Frontal cortex (tissue), 4 donors: Measurements from ENCODE around the gene PDE4D. TPM values are rescaled to one million over a fixed set of nuclear protein-coding genes. Genes with fewer than 3 reads are reported as not detected.

Source experiments
- DNase-seq, 2 donors: peaks; one replicate each; pipeline ENCODE4 v3.0.0; 2012; ENCODE audit warnings: low spot score in 2 of 2
- FAIRE-seq: peaks from 2 replicates; lab custom pipeline; 2012; peaks lifted over from hg19 to GRCh38; lab: Jason Lieb, UNC
- total RNA-seq: library from RNA; depleted of rRNA; stranded (reverse); fragments of >200 nt; gene quantifications from one replicate; pipeline ENCODE4 v1.2.3, GENCODE V29; 2014
- donor health status: control.
- donor health status: control.
- donor health status: control.

Gene PDE4D
- total RNA-seq, 1 donor from 2014 or later: 210 TPM

DNA sequence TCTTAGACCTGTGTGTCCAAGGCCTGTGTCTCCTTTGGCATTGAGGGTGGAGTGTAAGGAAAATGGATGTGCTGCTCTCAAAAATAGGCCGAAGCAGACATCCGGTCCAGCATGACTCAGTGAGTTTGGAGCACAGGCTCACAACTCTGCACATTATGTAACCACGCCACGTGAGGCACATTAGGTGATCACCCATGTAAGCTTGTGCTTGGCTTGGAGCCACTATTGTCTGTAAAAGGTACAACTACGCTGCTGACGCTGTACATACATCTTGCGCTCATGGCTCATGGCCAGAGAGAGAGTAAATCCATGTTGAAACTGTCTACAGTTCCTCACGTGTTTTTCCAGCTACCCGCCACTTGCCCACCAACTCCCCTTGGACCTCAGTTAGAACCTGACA is 177.5 kb downstream of the PDE4D start:
- DNase-seq (no peak), FAIRE-seq (no peak)

DNA sequence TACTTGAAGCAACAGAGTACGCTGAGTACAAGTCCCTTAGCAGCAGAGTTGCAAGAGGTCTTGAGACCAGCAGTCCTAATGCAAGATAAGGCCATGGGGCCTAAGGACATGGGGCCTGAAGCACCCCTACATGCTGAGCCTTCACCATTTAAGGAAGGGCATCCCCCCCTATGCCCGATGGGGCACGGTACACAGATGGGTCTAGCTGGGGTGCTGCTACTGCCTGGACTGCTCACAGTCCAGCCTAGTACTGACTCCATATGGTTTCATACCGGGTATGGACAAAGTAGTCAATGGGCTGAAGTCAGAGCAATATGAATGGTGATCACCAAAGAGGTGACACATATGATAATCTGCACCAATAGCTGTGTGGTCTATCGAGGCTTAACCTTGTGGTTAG is 178.3 kb downstream of the PDE4D start:
- FAIRE-seq (no peak), DNase-seq (no peak)

DNA sequence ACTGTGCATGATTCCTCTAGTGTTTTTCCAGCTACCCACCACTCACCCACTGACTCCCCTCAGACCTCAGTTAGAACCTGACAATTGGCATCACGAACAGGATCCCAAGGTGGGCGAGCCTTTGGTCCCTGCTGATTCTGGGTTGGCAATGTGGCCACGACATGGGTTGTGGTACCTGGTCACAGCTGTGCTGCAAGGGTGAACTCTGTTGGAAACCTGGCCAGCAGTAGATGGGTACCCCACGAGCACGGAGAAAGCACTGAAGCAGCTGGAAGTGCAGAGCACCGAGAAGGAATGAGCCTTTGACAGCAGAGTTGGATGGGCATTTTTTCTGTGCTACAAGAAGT is 180.1 kb downstream of the PDE4D start:
- DNase-seq (no peak), FAIRE-seq (no peak)

DNA sequence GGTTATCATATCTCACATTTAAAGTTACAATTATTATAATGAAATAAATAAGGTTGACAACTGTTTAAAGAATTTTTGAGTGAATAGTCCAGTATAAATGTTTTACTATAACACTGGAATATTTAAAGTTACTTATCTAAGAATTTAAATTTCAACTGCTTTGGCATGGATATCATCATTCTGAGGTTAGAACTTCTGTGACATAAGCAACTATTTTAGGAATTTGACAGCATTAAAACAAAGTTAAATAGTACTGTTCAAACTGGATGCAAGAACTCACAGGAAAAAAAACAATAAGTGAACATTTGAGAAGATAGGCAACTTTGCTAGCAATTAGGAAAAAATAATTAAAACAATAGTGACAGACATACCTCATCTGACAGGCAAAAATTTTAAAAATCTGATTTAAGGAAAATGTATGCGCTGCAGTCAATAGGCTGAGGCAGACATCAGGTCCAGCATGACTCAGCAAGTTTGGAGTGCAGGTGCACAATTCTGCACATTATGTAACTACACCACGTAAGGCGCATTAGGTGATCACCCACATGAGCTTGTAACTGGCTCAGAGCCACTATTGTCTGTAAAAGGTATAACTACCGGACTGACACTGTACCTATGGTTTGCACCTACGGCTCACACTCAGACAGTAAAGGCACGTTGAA is 180.6 kb downstream of the PDE4D start:
- DNase-seq (no peak), FAIRE-seq (no peak)

DNA sequence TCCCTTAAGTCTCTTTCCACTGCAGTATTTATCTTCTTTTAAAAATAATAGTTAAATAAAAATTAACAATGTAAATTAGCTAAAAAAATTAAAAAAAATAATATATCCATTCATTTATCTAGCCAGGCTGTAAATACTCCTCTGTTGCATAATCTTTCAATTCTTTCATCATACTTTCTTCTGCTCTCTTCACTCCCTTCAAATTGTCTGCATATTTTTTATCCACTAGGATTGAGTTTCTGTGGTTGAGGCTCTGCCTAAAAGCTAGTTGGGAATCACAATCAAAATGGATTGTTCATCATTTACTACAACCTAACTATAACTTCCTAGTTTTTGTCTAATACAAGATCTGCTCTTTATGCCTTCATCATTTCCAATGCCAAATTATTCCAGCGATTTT is 182.2 kb downstream of the PDE4D start:
- DNase-seq: no peak
- FAIRE-seq: no peak

DNA sequence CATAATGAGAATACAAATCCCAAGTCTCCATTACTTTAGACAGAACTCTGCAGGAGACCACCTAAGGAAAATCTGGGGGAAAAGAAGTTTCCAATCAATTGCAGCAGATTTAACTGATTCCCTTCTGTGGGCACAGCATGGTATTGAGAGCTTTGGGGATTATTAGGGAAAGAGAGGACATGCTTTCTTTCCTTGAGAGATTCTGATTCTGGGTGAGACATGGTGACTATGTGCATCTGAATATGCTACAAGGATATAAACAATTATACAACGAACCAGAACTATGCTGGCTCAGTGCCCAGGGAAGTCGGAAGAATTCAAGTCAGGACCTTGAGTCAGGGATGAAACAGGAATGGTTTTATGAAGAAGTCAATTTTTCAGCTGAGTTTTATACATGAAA is 183.7 kb downstream of the PDE4D start:
- FAIRE-seq: no peak
- DNase-seq: no peak

DNA sequence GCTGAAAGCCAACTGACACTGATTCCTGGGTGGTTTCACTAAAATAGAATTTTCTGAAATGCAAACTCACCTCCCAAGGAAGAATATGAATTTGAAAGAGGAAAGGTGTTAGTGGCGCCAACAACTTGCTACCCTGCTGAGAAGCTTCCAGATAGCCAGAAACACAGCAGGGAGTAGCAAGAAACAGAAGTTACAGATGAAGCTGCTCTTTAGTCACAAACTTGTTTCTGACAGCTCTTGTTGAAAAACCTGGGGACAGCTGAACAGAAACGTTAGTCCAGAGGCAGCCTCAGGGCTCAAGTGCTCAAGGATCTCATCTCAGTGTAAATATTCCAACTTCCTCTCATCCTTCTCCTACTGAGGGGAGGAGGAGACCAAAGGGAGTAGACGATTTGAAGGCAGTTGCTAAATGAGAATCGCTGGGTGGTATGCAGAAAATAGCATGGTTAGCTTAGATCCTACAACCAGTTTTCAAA is 184.1 kb downstream of the PDE4D start:
- no peak for DNase-seq
- FAIRE-seq: no peak

DNA sequence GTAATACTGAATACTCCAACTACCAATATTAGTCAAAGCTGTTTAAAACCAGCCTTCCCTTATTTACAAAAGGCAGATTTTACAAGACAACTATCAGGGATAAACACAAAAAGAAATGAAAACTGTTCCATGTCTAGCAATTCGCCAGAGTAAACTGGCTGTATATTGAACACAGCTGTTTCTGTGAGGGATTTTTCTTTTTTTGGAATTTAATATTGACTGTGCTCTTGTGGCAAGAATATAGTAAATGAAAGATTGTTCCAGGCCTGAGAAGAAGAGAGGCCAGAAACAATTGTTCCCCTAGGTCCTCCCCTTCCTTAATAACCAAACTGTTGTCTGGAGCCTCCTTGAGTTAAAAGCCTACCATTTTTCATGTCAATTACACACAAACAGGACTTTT is 188.6 kb downstream of the PDE4D start:
- FAIRE-seq (no peak), DNase-seq (no peak)

DNA sequence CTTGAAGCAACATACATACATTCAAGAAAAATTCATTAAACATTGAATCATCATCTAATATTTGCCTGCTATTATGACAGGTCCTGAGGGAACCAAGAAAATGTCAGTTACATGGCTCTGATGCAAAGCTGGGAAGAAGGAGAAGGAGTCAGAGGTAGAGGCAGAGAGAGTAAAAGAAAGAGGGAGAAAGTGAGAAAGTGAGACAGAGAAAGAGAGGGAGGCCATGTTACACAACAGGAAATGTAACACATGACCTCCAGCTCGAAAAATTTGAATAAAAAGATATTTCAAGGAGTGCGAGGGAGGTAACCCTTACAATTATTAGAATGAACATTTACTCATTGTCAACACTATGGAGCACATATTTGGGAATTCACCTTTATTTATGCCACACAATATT is 189.7 kb downstream of the PDE4D start:
- DNase-seq (no peak), FAIRE-seq (no peak)

DNA sequence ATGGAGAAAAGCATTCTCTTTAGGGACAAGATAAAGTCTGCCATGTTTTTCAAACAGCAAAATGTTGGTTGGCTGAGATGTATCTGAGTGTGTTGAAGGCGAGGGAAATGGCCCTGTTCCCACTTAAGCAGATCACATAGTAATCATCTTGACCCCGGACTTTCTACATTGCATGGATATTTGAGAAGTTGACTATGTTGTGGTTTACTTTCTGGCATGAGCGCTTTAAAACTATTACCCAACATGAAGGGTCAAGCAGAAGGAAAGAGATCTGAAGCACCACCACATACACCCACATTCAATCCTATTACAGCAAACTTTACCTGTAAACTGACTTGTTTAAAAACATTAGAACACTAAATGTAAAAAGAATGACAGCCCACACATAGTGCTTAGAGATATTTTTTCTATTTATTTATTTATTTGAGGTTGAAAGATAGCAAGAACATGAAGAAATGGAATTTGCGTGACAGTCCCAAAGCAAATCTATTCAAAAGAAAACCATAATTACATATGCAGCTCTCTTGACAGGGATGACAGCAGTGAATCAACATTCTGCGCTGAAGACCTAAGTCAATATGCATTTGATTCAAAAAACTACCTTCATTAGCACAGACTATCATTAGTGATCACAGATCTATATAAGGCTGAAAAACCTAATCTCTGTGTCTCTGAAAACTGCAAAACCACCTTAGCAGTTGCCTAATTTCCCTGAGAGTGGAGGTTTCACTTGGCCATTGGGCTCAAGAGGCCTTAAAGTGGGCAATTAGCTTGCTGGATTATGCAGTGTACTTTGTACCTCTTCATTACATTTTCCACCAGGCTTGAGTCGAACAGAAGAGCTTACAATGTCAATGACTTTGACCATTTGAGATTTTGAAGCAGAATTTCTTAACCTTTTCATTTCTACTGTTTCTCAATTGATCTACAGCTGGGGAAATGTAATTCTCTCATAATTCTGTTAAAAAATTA is 195.0 kb downstream of the PDE4D start:
- DNase-seq: no peak

DNA sequence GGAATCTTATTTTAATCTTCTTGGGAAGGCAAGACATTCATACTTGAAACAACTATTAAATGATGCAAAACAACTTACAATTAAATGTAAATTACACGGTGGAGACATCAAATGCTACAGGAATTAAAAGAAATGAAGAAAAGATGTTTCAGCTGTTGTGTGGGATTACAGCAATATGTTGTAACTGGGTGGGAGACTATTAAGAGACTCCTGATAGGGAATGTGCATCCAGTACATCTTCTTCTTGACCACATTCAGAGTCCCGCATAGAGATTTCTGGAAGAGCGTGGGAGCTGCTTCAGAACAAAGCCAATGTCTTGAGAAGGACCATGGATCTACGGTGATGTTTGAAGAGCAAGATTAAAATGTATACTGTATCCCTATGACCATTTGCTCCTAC is 199.1 kb downstream of the PDE4D start:
- no peak for DNase-seq
- FAIRE-seq: no peak

More for the DNA sequence above, 195.0 kb downstream of the PDE4D start:
- FAIRE-seq: no peak

DNA sequence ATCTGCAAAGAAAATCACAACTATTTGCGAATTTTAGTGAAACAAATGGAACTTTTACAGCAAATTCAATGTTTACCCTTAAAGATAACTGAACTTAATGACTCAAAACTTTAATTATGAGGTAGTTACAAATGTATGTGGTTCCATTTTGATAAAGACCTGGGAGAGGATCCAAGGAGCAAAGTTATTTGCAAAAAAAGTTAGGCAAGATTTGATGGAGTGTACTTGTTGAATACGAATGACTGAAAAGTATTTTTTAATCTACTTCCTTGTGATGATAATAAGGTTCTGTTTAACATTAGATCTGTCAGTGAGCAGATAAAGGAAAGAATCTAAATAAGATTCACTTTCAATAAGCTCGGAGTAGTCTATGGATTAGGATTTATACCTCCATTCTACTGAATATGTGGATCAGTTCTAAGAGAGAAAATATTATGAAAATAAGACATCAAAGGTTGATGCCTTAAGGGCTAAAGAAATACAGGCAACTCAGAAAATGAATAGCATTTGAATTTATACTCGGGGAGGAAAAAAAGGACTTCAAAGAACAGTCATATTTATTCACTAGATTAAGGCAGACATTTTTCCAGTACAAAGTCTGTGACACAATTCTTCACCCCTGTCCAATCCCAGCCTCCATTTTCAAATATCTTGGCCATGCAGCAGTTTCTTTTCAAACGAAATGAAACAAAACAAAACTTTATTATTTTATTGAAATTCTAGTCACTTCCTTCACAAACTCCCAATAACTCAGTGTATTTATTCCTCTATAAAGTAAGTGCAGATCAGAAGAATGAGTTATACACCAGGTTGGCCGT is 199.8 kb downstream of the PDE4D start:
- DNase-seq (no peak), FAIRE-seq (no peak)

DNA sequence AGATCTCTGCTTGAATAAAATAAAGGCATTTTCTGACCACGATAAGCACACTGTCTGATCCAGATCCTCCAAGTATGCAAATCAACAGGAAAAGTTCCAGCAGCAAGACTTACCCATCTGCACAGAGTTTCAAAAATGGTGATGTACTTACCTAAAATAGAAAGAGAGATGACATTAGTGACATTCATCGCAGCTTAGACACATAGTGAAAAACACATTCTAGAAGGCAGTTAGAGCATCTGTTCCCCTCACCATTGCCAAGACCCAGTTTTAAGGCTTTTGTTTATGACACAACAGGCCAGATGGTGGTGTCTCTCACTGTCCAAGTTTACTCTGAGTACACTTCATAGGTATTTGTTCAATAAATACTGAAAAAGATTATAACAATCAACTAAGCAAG is 207.7 kb downstream of the PDE4D start:
- DNase-seq: no peak
- FAIRE-seq: no peak

DNA sequence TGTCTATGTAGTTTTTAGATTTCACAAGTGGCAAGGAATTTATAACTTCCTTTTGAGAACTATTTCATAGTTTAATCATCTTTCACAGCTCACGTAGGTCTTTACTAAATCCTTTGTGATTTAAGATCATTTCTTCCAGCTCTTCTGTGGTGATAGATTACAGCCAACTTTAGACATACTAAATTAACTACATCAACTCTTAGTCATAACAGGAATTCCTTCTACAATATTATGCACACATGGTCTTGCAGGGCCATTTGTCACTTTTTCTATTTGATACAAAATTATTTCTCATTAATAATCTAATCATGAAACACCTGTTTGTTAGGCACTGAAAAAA is 208.4 kb downstream of the PDE4D start:
- DNase-seq (no peak), FAIRE-seq (no peak)

DNA sequence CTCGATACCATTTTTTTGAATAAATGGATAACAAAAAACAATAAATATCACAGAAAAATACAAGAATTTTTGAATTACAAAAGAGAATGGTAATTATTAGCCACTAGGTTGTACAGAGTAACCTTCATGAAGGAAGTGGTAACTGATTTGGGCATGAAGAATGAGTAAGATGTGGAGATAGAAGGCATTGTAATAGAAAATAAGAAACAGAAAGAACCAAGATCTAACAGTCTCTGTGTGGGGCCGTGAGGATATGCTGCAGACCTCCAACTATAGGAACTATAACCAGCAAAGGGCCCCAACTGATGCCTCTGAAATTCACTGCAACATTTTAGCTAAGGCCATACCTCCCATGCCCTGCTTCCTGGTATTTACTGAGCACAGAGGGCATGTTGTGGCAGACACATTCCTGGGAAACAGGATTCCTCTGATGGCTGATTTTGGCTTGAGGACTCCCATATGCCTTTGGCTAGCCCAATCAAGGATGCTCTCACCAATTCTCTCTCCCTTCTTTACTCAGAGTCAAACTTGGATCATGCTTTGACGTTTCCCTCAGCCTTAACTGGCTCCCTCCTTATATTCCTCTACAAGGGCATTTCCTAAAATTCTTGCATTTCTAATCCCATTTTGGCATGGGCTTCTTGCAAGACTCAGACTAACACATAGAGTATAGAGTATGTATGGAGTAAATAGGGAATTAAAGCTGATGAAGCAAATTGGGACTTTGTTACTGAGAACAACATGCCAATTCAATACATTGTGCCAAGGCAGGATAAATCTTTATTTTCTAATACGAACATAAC is 208.9 kb downstream of the PDE4D start:
- DNase-seq: no peak
- FAIRE-seq: no peak

DNA sequence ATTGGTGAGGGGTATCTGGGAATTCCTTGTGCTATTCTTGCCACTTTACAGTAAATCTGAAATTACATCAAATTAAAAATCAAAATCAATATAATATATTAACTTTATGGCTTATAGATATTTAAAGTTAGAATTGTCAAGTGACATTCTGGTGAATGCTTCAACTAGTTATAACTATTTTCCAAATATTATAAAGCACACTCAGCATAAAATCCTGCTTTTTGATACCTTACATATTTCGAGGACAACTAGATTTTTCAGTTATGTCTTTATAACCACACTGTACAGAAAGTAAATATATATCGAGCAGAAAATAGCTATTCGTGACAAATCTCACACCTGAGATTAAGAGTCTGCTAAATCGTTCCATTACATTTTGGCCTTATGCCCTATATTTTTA is 210.2 kb downstream of the PDE4D start:
- DNase-seq: no peak
- FAIRE-seq: no peak

DNA sequence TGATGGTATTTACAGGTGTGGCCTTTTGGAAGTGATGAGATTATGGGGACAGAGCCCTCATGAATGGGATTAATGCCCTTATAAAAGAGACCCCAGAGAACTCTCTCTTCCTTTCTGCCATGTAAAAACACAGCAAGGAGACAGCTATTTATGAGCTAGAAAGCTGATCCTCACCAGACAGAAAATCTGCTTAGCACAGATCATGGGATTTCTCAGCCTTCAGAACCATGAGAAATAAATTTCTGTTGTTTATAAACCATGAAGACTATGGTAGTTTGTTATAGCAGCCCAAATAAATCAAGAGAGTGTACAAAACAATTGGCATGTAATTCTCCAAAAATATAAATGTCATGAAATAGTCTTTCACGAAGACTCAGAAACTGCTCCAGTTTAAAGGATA is 211.0 kb downstream of the PDE4D start:
- no peak for DNase-seq
- FAIRE-seq: no peak

DNA sequence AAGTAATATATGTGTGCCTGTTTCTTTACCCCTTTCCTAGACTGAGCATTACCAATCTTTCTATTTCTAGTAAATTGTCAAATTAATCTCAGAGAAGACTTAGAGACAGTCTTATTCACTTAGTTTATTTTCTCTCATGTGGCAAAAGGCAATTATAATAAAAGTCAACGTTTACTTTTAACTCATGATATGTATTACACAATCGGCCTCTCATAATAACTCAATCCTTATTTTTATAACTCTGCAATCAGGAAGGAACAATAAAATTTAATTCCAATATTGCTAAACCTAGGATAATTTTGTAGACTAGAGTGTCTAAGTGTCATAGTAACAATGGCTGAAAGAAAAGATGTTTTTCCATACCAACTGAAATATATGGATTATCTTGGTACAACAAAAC is 214.6 kb downstream of the PDE4D start:
- FAIRE-seq (no peak), DNase-seq (no peak)

DNA sequence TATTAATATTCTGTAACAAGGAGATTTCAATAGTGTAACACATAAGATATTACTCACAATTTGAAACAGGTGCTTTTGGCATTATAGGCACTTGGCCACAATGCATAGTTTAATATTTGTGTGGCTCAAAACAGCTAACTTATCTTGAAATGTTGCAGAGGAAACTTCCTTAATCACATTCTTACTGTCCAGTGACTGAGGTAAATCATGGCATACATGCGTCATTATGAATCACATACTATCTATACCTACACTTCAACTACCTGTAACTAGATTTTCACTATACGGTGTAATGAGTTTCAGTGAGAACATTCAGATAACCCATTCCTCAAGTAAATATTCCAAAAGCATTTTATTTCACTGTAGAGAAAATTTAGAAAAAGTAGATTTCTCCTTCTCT is 218.8 kb downstream of the PDE4D start:
- DNase-seq (no peak), FAIRE-seq (no peak)
